OCI-LY7 (cell line): ENCODE results near the gene TBC1D2B. TPM values are rescaled to one million over a fixed set of nuclear protein-coding genes. Genes with fewer than 3 reads are reported as not detected.

ENCODE experiments used
- BruUV-seq: library from RNA; stranded (reverse); fragments of 400-500 nt; replicated peaks from 2 replicates; lab custom pipeline; 2021; lab: Mats Ljungman, UMichigan
- CTCF ChIA-PET: fragments of 300-600 bp; sonication (Branson Sonifier 250); formaldehyde crosslinking; loops from one replicate; lab custom pipeline; 2022; ENCODE audit warnings: antibody characterized with exemption; ENCODE audit not compliant: unreplicated experiment; lab: Charles Lee
- POLR2A ChIA-PET: fragments of 300-600 bp; sonication (Branson Sonifier 250); formaldehyde crosslinking; loops from one replicate; lab custom pipeline; 2022; ENCODE audit warnings: antibody characterized with exemption; lab: Charles Lee
- DNase-seq: peaks from one replicate; pipeline ENCODE4 v3.0.0-alpha.2; 2015; ENCODE audit warnings: low spot score
- H2AFZ ChIP-seq: fragments of 200-600 bp; sonication (generic), shearing (Covaris generic); 2 replicates; pipeline ENCODE4 v1.6.1; 2014; ENCODE audit warnings: mild to moderate bottlenecking, antibody characterized with exemption, low read length, moderate library complexity
- H3K27ac ChIP-seq: fragments of 200-600 bp; sonication (generic); 2 replicates; pipeline ENCODE4 v1.5.1; 2014; ENCODE audit warnings: mixed run types, low read depth, mild to moderate bottlenecking, moderate library complexity, low read length, inconsistent platforms; ENCODE audit not compliant: poor library complexity, severe bottlenecking
- H3K36me3 ChIP-seq: fragments of 200-600 bp; sonication (generic); 2 replicates; pipeline ENCODE4 v1.6.1; 2014; ENCODE audit warnings: mild to moderate bottlenecking, antibody characterized with exemption, low read length, moderate library complexity, mixed read lengths; ENCODE audit not compliant: insufficient read depth
- H3K4me1 ChIP-seq: fragments of 200-600 bp; sonication (generic); 2 replicates; pipeline ENCODE4 v1.5.1; 2014; ENCODE audit warnings: mild to moderate bottlenecking, low read length; ENCODE audit not compliant: insufficient read depth, poor library complexity, severe bottlenecking
- H3K4me2 ChIP-seq: fragments of 200-600 bp; sonication (generic); 2 replicates; pipeline ENCODE4 v1.6.1; 2014; ENCODE audit warnings: mild to moderate bottlenecking, low read length
- H3K4me3 ChIP-seq: fragments of 200-600 bp; sonication (generic); 2 replicates; pipeline ENCODE4 v1.5.1; 2014; ENCODE audit warnings: mild to moderate bottlenecking, low read depth, low read length; ENCODE audit not compliant: poor library complexity, severe bottlenecking
- H3K79me2 ChIP-seq: fragments of 200-600 bp; sonication (generic); 2 replicates; pipeline ENCODE4 v1.6.1; 2016; ENCODE audit warnings: low read depth, mild to moderate bottlenecking, low read length, moderate library complexity, mixed read lengths; ENCODE audit not compliant: insufficient read depth
- H3K9me2 ChIP-seq: fragments of 200-600 bp; sonication (generic); 2 replicates; pipeline ENCODE4 v1.6.1; 2016; ENCODE audit warnings: mild to moderate bottlenecking, low read length, mixed read lengths; ENCODE audit not compliant: insufficient read depth
- H3K9me3 ChIP-seq: fragments of 200-600 bp; sonication (generic); 2 replicates; pipeline ENCODE4 v1.6.1; 2014; ENCODE audit warnings: mild to moderate bottlenecking, mixed run types, low read length, mixed read lengths
- H4K20me1 ChIP-seq: fragments of 200-600 bp; sonication (generic); 2 replicates; pipeline ENCODE4 v1.6.1; 2014; ENCODE audit warnings: mild to moderate bottlenecking, antibody characterized with exemption, low read length, moderate library complexity, mixed read lengths; ENCODE audit not compliant: insufficient read depth
- EZH2phosphoT487 ChIP-seq: fragments of 200-600 bp; sonication (generic); IDR thresholded peaks from 2 replicates; pipeline ENCODE4 v1.6.1; 2018; ENCODE audit warnings: low read depth, borderline replicate concordance, mild to moderate bottlenecking, mixed run types, antibody characterized with exemption, low read length, moderate library complexity, mixed read lengths
- intact Hi-C: fragments of 100-400 bp; cut with micrococcal nuclease; formaldehyde crosslinking; loops from one replicate; pipeline ENCODE4 v1.10.0; 2022; ENCODE audit not compliant: unreplicated experiment
- total RNA-seq, 2 experiments: library from RNA; depleted of rRNA in 1 of 2; stranded (reverse); fragments of >200 nt in 1 of 2; shearing (Covaris generic) in 1 of 2; gene quantifications; 2 replicates each; pipeline ENCODE4 v1.2.3, GENCODE V29; 2014 to 2022
- TF ChIP-seq, protein P1 (sequence below): fragments of 200-600 bp; sonication (generic); conservative IDR thresholded peaks from 2 replicates; pipeline ENCODE4 v1.5.1; 2014; ENCODE audit warnings: mild to moderate bottlenecking, antibody characterized with exemption, low read length, moderate library complexity, mixed read lengths

TBC1D2B gene
- total RNA-seq, 2 experiments from 2014 or later = 30.9 to 41.5 TPM

DNA sequence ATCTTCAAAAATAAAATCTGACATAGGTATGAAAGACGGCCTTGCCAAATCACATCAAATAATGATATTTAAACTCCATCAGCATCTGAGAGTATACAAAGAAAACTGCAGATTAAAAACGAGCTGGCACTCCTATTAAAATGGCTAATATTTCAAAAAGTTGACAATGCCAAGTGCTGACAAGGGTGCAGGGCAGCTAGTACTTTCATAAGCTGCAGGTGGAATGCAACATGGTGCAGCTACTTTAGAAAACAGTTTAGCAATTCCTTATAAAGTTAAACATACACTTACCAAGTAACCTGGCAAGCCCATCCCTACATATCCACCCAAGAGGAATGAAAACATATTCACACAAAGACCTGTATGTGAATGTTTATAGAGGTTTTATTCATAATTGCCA lies 23.0 kb downstream of the TBC1D2B start:
- CTCF ChIA-PET = no interaction called here
- TF ChIP-seq, protein P1, sequence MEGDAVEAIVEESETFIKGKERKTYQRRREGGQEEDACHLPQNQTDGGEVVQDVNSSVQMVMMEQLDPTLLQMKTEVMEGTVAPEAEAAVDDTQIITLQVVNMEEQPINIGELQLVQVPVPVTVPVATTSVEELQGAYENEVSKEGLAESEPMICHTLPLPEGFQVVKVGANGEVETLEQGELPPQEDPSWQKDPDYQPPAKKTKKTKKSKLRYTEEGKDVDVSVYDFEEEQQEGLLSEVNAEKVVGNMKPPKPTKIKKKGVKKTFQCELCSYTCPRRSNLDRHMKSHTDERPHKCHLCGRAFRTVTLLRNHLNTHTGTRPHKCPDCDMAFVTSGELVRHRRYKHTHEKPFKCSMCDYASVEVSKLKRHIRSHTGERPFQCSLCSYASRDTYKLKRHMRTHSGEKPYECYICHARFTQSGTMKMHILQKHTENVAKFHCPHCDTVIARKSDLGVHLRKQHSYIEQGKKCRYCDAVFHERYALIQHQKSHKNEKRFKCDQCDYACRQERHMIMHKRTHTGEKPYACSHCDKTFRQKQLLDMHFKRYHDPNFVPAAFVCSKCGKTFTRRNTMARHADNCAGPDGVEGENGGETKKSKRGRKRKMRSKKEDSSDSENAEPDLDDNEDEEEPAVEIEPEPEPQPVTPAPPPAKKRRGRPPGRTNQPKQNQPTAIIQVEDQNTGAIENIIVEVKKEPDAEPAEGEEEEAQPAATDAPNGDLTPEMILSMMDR = no peak
- TF ChIP-seq EZH2phosphoT487 = no peak
- H3K4me3 ChIP-seq = no peak overlapping the region
- intact Hi-C loops = no loop called here
- no peaks in the 10 kb centered on the region for H3K9me2 ChIP-seq
- DNase-seq = no peak
- POLR2A ChIA-PET = interaction anchor here (1.1 to 1.6 kb wide), 3 partner anchors 9 to 15 kb away, joined by 4 to 7 read pairs (median 5); no protein-coding TSS in a partner anchor
- H3K4me2 ChIP-seq = no peak overlapping the region
- peaks cover 100% of the 10 kb centered on the region for H3K4me1 ChIP-seq
- no peak overlapping the region for H3K27ac ChIP-seq
- H3K36me3 ChIP-seq = peaks cover 44% of the 10 kb centered on the region; the same call in 1 of the 2 replicates
- H3K9me3 ChIP-seq = no peaks in the 10 kb centered on the region
- peaks cover 66% of the 10 kb centered on the region; the same call in 1 of the 2 replicates for H3K79me2 ChIP-seq
- no peak overlapping the region for H2AFZ ChIP-seq
- H4K20me1 ChIP-seq = no peaks in the 10 kb centered on the region
- no TSS peak for BruUV-seq

DNA sequence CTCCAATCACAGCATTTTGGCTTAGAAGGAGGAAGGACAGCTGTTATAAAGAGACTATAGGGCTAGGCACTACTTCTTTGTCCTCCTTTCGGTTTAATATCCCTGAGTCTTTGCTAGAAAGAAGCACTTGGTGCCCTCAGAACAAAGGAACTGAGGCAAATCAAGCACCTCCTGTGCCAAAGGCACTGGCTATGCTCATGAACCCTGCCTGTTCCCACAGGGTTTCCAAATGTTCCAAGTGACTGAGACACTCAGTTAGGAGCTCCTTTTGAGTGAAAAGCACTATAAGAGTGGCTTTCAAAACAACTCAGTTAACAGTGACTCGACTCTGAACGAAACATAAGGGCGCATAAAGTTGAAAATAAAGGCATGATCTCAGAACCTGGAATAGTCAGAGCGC lies 25.0 kb downstream of the TBC1D2B start:
- intact Hi-C loops = no loop called here
- DNase-seq = no peak
- POLR2A ChIA-PET = interaction anchor here (0.5 to 5.6 kb wide), 4 partner anchors 10 to 822 kb away, joined by 3 to 44 read pairs (median 16); no protein-coding TSS in a partner anchor

More for the DNA sequence above, 25.0 kb downstream of the TBC1D2B start:
- H3K4me2 ChIP-seq = peak overlapping the region; percentile 57; the same call in 1 of the 2 replicates
- H3K9me3 ChIP-seq = no peaks in the 10 kb centered on the region
- H4K20me1 ChIP-seq = no peaks in the 10 kb centered on the region
- no peak overlapping the region for H2AFZ ChIP-seq
- peaks cover 59% of the 10 kb centered on the region; the same call in 1 of the 2 replicates for H3K36me3 ChIP-seq
- peaks cover 98% of the 10 kb centered on the region for H3K4me1 ChIP-seq
- H3K4me3 ChIP-seq = no peak overlapping the region
- CTCF ChIA-PET = interaction anchor here (1.6 kb wide), 1 partner anchor 17 kb away, joined by 4 read pairs; no protein-coding TSS in a partner anchor
- TF ChIP-seq, protein P1 = no peak
- TF ChIP-seq EZH2phosphoT487 = no peak
- peaks cover 47% of the 10 kb centered on the region; the same call in 1 of the 2 replicates for H3K79me2 ChIP-seq
- H3K27ac ChIP-seq = peak overlapping the region; percentile 54
- H3K9me2 ChIP-seq = no peaks in the 10 kb centered on the region
- BruUV-seq = no TSS peak
